ENCODE results near the gene IGSF3. TPM values are rescaled to one million over a fixed set of nuclear protein-coding genes. Genes with fewer than 3 reads are reported as not detected.
"Not testable (repeated sequence)": the region's sequence is repeated elsewhere in the genome, so short reads cannot be mapped to it uniquely, and the experiment has no call there.

The IGSF3 gene
- total RNA-seq, 2 experiments from 2014 or later, result 0.08 to 0.22 TPM

- no peaks in the 10 kb centered on the region for H3K36me3 Mint-ChIP-seq (ENCODE audit: low read depth)
- CTCF ChIA-PET, result no interaction called here
- H3K27ac ChIP-seq (ENCODE audit: low read depth in 1 of 2, low read length in 2 of 2), result no peak overlapping the region
Observed at GRCh38 chr1:116628448-116628847, 39.1 kb downstream of the IGSF3 start.

GRCh38 chr1:116627357-116627756, 40.2 kb downstream of the IGSF3 start:
- H3K4me1 Mint-ChIP-seq (ENCODE audit: low read depth); H3K9me3 Mint-ChIP-seq; H3K4me3 Mint-ChIP-seq; DNase-seq; H3K27me3 Mint-ChIP-seq; H3K36me3 Mint-ChIP-seq (ENCODE audit: low read depth); ATAC-seq (ENCODE audit: poor library complexity); intact Hi-C loops (cut with DNase I, micrococcal nuclease); H3K9me3 ChIP-seq (ENCODE audit: control insufficient read depth in 1 of 2, insufficient read depth in 1 of 2, low read length in 2 of 2); H3K36me3 ChIP-seq (ENCODE audit: insufficient read depth, low read length); POLR2A ChIA-PET; H3K27ac Mint-ChIP-seq; H3K27ac ChIP-seq (ENCODE audit: low read depth in 1 of 2, low read length in 2 of 2); H3K27me3 ChIP-seq (ENCODE audit: control insufficient read depth in 1 of 2, insufficient read depth in 2 of 2, low read length in 2 of 2); H3K4me1 ChIP-seq (ENCODE audit: insufficient read depth, low read length); H3K4me3 ChIP-seq (ENCODE audit: low read length): not testable (repeated sequence)
- CTCF ChIA-PET, result interaction anchor here (0.7 kb wide), 1 partner anchor 31 kb away, joined by 3 read pairs; no protein-coding TSS in a partner anchor

More at GRCh38 chr1:116628448-116628847, 39.1 kb downstream of the IGSF3 start:
- no peaks in the 10 kb centered on the region for H3K9me3 ChIP-seq (ENCODE audit: control insufficient read depth in 1 of 2, insufficient read depth in 1 of 2, low read length in 2 of 2)
- H3K4me3 ChIP-seq (ENCODE audit: low read length), result no peak overlapping the region
- Mint-ChIP-seq H3K27ac (no peak overlapping the region), H3K9me3 (no peaks in the 10 kb centered on the region), H3K27me3 (peaks cover 4% of the 10 kb centered on the region), H3K4me1 (ENCODE audit: low read depth) (no peaks in the 10 kb centered on the region), H3K4me3 (no peak overlapping the region)
- POLR2A ChIA-PET, result no interaction called here
- ATAC-seq (ENCODE audit: poor library complexity) (no peak), DNase-seq (no peak)
- H3K36me3 ChIP-seq (ENCODE audit: insufficient read depth, low read length), result no peaks in the 10 kb centered on the region
- no peaks in the 10 kb centered on the region for H3K27me3 ChIP-seq (ENCODE audit: control insufficient read depth in 1 of 2, insufficient read depth in 2 of 2, low read length in 2 of 2)
- no peaks in the 10 kb centered on the region for H3K4me1 ChIP-seq (ENCODE audit: insufficient read depth, low read length)
- TF ChIP-seq, protein P1, sequence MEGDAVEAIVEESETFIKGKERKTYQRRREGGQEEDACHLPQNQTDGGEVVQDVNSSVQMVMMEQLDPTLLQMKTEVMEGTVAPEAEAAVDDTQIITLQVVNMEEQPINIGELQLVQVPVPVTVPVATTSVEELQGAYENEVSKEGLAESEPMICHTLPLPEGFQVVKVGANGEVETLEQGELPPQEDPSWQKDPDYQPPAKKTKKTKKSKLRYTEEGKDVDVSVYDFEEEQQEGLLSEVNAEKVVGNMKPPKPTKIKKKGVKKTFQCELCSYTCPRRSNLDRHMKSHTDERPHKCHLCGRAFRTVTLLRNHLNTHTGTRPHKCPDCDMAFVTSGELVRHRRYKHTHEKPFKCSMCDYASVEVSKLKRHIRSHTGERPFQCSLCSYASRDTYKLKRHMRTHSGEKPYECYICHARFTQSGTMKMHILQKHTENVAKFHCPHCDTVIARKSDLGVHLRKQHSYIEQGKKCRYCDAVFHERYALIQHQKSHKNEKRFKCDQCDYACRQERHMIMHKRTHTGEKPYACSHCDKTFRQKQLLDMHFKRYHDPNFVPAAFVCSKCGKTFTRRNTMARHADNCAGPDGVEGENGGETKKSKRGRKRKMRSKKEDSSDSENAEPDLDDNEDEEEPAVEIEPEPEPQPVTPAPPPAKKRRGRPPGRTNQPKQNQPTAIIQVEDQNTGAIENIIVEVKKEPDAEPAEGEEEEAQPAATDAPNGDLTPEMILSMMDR (IDR thresholded peaks at IDR 0.05), result no peak
- intact Hi-C loops (cut with DNase I, micrococcal nuclease), result no loop called here

GRCh38 chr1:116626915-116627314, 40.6 kb downstream of the IGSF3 start:
- intact Hi-C loops (cut with DNase I, micrococcal nuclease); H3K27me3 Mint-ChIP-seq; DNase-seq; H3K27me3 ChIP-seq (ENCODE audit: control insufficient read depth in 1 of 2, insufficient read depth in 2 of 2, low read length in 2 of 2); H3K9me3 ChIP-seq (ENCODE audit: control insufficient read depth in 1 of 2, insufficient read depth in 1 of 2, low read length in 2 of 2); H3K4me1 Mint-ChIP-seq (ENCODE audit: low read depth); H3K27ac Mint-ChIP-seq; H3K4me3 Mint-ChIP-seq; POLR2A ChIA-PET; H3K9me3 Mint-ChIP-seq; ATAC-seq (ENCODE audit: poor library complexity); H3K4me1 ChIP-seq (ENCODE audit: insufficient read depth, low read length); H3K36me3 ChIP-seq (ENCODE audit: insufficient read depth, low read length); H3K27ac ChIP-seq (ENCODE audit: low read depth in 1 of 2, low read length in 2 of 2); H3K4me3 ChIP-seq (ENCODE audit: low read length); H3K36me3 Mint-ChIP-seq (ENCODE audit: low read depth): not testable (repeated sequence)
- CTCF ChIA-PET, result interaction anchor here (0.7 kb wide), 1 partner anchor 31 kb away, joined by 3 read pairs; no protein-coding TSS in a partner anchor

DNA sequence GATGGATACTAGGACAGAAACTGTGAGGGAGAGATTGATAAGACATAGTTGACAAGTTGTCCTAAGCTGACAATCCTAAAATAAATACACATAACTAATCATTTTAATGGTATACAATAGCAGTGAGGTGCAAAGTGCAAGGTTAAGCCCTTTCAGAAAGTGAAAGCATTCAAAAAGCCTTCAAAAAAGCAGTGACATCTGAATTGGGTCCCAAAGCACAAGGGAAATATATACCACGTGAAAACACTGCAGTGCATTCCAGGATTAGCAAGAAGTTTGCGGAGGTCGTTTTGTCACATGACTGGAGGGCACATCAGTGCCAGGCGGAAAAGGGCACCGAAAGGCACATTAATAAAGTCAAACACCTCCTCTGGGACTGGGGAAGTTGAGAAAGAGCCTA, 42.4 kb downstream of the IGSF3 start:
- DNase-seq; H3K4me1 Mint-ChIP-seq (ENCODE audit: low read depth); H3K27me3 Mint-ChIP-seq; H3K27ac ChIP-seq (ENCODE audit: low read depth in 1 of 2, low read length in 2 of 2); H3K4me3 ChIP-seq (ENCODE audit: low read length); H3K36me3 ChIP-seq (ENCODE audit: insufficient read depth, low read length); H3K27ac Mint-ChIP-seq; H3K9me3 ChIP-seq (ENCODE audit: control insufficient read depth in 1 of 2, insufficient read depth in 1 of 2, low read length in 2 of 2); CTCF ChIA-PET; H3K4me3 Mint-ChIP-seq; H3K9me3 Mint-ChIP-seq; H3K27me3 ChIP-seq (ENCODE audit: control insufficient read depth in 1 of 2, insufficient read depth in 2 of 2, low read length in 2 of 2); H3K36me3 Mint-ChIP-seq (ENCODE audit: low read depth); ATAC-seq (ENCODE audit: poor library complexity); POLR2A ChIA-PET; H3K4me1 ChIP-seq (ENCODE audit: insufficient read depth, low read length); intact Hi-C loops (cut with DNase I, micrococcal nuclease): not testable (repeated sequence)
